Lower lobe of right lung (tissue), 2 donors: ENCODE results near the gene TREH. TPM values are rescaled to one million over a fixed set of nuclear protein-coding genes. Genes with fewer than 3 reads are reported as not detected.
"Not testable (repeated sequence)": the region's sequence is repeated elsewhere in the genome, so short reads cannot be mapped to it uniquely, and the experiment has no call there.

Experiments
- ATAC-seq, 2 donors: fragments of 200-7000 bp; cut with Tn5 transposase; one replicate each; pipeline ENCODE4 v1.9.1; 2020 to 2022; ENCODE audit warnings: mild to moderate bottlenecking in 2 of 2, moderate library complexity in 2 of 2
- DNase-seq: peaks from one replicate; pipeline ENCODE4 v3.0.0-alpha.2; 2020
- H3K27ac ChIP-seq: fragments of 200-600 bp; one replicate; pipeline ENCODE4 v1.8.0; 2022
- H3K27me3 ChIP-seq: fragments of 200-600 bp; one replicate; pipeline ENCODE4 v1.8.0; 2022; ENCODE audit warnings: low read depth
- H3K36me3 ChIP-seq: fragments of 200-600 bp; one replicate; pipeline ENCODE4 v1.8.0; 2022; ENCODE audit warnings: mild to moderate bottlenecking
- H3K4me1 ChIP-seq: fragments of 200-600 bp; one replicate; pipeline ENCODE4 v1.8.0; 2022
- H3K4me3 ChIP-seq: fragments of 200-600 bp; one replicate; pipeline ENCODE4 v1.8.0; 2022; ENCODE audit warnings: mild to moderate bottlenecking
- H3K9me3 ChIP-seq: fragments of 200-600 bp; one replicate; pipeline ENCODE4 v1.8.0; 2022
- CTCF ChIP-seq: fragments of 200-600 bp; IDR thresholded peaks from one replicate; pipeline ENCODE4 v1.8.0; 2022; ENCODE audit warnings: antibody characterized with exemption, mild to moderate bottlenecking
- intact Hi-C: fragments of 100-400 bp; cut with DNase I; formaldehyde crosslinking; loops from one replicate; pipeline ENCODE4 v1.11.0; 2022
- long read RNA-seq: library from polyadenylated mRNA; unstranded; transcript quantifications from one replicate; pipeline ENCODE4 v2.0.0, GENCODE V29; 2021
- total RNA-seq: library from RNA; stranded (reverse); fragmentation: NEBNext Ultra II Directional; extraction: Animal tissue kit (Norgen Biotek cat#: 25700); gene quantifications from one replicate; pipeline ENCODE4 v1.2.1, GENCODE V29; 2021
- donor health status: DM: no; HTN: yes; CAD: no; lungs with severe emphysema.

Gene TREH
- total RNA-seq, result 0.30 TPM
- long read RNA-seq, result 0 reads

GRCh38 chr11:118679483-118679882 lies at the start of gene TREH:
TSS of gene TREH (minus strand) at chr11:118679650. CDS start at chr11:118679627, 23 bp downstream.
- intact Hi-C loops, result no loop called here
- no peak within 1 kb of the TSS for H3K4me3 ChIP-seq
- no peaks in the 10 kb centered on the region for H3K4me1 ChIP-seq
- H3K9me3 ChIP-seq, result no peaks in the 10 kb centered on the region
- peak; percentile 35 to 41 for ATAC-seq
- H3K36me3 ChIP-seq, result no peaks in the 10 kb centered on the region
- no peak within 1 kb of the TSS for H3K27ac ChIP-seq
- no peaks in the 10 kb centered on the region for H3K27me3 ChIP-seq
- no peak for TF ChIP-seq CTCF
- DNase-seq, result no peak

- ATAC-seq, H3K4me3 ChIP-seq, H3K4me1 ChIP-seq, DNase-seq, H3K27ac ChIP-seq, H3K27me3 ChIP-seq, intact Hi-C loops, H3K36me3 ChIP-seq, H3K9me3 ChIP-seq: not testable (repeated sequence)
- peak; percentile 18 for TF ChIP-seq CTCF
These were observed 48.7 kb upstream of the TREH start for GRCh38 chr11:118728112-118728511.

GRCh38 chr11:118727721-118728066 lies 48.2 kb upstream of the TREH start:
- H3K4me1 ChIP-seq, H3K36me3 ChIP-seq, H3K4me3 ChIP-seq, intact Hi-C loops, DNase-seq, ATAC-seq, H3K27me3 ChIP-seq, H3K27ac ChIP-seq, H3K9me3 ChIP-seq: not testable (repeated sequence)

GRCh38 chr11:118727001-118727720 lies 47.7 kb upstream of the TREH start:
- ATAC-seq, H3K4me3 ChIP-seq, H3K4me1 ChIP-seq, H3K36me3 ChIP-seq, H3K9me3 ChIP-seq, H3K27me3 ChIP-seq, intact Hi-C loops, H3K27ac ChIP-seq, DNase-seq: not testable (repeated sequence)

GRCh38 chr11:118721478-118722015 lies 42.1 kb upstream of the TREH start:
- H3K36me3 ChIP-seq, intact Hi-C loops, H3K4me1 ChIP-seq, H3K4me3 ChIP-seq, H3K27ac ChIP-seq, DNase-seq, H3K9me3 ChIP-seq, H3K27me3 ChIP-seq: not testable (repeated sequence)
- ATAC-seq, result peak in 1 of 2 donors; percentile 69

GRCh38 chr11:118720740-118721139 lies 41.3 kb upstream of the TREH start:
- H3K27me3 ChIP-seq, H3K4me1 ChIP-seq, H3K9me3 ChIP-seq, DNase-seq, intact Hi-C loops, H3K36me3 ChIP-seq: not testable (repeated sequence)
- H3K4me3 ChIP-seq, result peak overlapping the region; percentile 44
- ATAC-seq, result peak in 1 of 2 donors; percentile 68
- peak overlapping the region; percentile 74 for H3K27ac ChIP-seq

GRCh38 chr11:118720078-118720477 lies 40.6 kb upstream of the TREH start:
- intact Hi-C loops, DNase-seq: not testable (repeated sequence)
- H3K4me3 ChIP-seq, result peak overlapping the region; percentile 44

GRCh38 chr11:118718562-118718961 lies 39.1 kb upstream of the TREH start:
- Histone ChIP-seq H3K27ac (peak overlapping the region; percentile 71), H3K4me1 (peaks cover 14% of the 10 kb centered on the region), H3K4me3 (peak overlapping the region; percentile 14)
- H3K36me3 ChIP-seq, H3K27me3 ChIP-seq, H3K9me3 ChIP-seq, intact Hi-C loops, DNase-seq, ATAC-seq: not testable (repeated sequence)

More at GRCh38 chr11:118720078-118720477, 40.6 kb upstream of the TREH start:
- H3K9me3 ChIP-seq, H3K27me3 ChIP-seq, ATAC-seq, H3K36me3 ChIP-seq: not testable (repeated sequence)
- Histone ChIP-seq H3K27ac (peak overlapping the region; percentile 74), H3K4me1 (peaks cover 12% of the 10 kb centered on the region)

GRCh38 chr11:118717733-118718132 lies 38.3 kb upstream of the TREH start:
- H3K27me3 ChIP-seq, intact Hi-C loops, H3K36me3 ChIP-seq, H3K9me3 ChIP-seq, ATAC-seq, DNase-seq, H3K4me3 ChIP-seq, H3K27ac ChIP-seq: not testable (repeated sequence)
- H3K4me1 ChIP-seq, result peaks cover 14% of the 10 kb centered on the region

GRCh38 chr11:118717221-118717620 lies 37.8 kb upstream of the TREH start:
- H3K27me3 ChIP-seq, intact Hi-C loops, H3K36me3 ChIP-seq, ATAC-seq, H3K27ac ChIP-seq, H3K9me3 ChIP-seq, H3K4me3 ChIP-seq, DNase-seq: not testable (repeated sequence)
- H3K4me1 ChIP-seq, result peaks cover 14% of the 10 kb centered on the region
